ENCODE measurements around the gene SHPK.

GRCh38 chr17:3647769-3648555, 11.9 kb upstream of the SHPK start:
- TF ChIP-seq POLR2A (IDR thresholded peaks at IDR 0.05; ENCODE audit: low read length) (no peak), CTCF (IDR thresholded peaks at IDR 0.05) (peak; percentile 55), E2F6 (IDR thresholded peaks at IDR 0.05; ENCODE audit: borderline replicate concordance, low read depth) (no peak), MAX (IDR thresholded peaks at IDR 0.05) (no peak), ZNF302 (CRISPR knock-in tag; IDR thresholded peaks at IDR 0.05) (no peak), GATA3 (IDR thresholded peaks at IDR 0.05; ENCODE audit: borderline replicate concordance) (no peak), PHF8 (IDR thresholded peaks at IDR 0.05; ENCODE audit: borderline replicate concordance, low read depth) (no peak), CHD4 (IDR thresholded peaks at IDR 0.05; ENCODE audit: borderline replicate concordance) (no peak), BCL3 (IDR thresholded peaks at IDR 0.05) (no peak), HEYL (CRISPR knock-in tag; IDR thresholded peaks at IDR 0.05) (no peak)
- TF ChIP-seq, protein P1, sequence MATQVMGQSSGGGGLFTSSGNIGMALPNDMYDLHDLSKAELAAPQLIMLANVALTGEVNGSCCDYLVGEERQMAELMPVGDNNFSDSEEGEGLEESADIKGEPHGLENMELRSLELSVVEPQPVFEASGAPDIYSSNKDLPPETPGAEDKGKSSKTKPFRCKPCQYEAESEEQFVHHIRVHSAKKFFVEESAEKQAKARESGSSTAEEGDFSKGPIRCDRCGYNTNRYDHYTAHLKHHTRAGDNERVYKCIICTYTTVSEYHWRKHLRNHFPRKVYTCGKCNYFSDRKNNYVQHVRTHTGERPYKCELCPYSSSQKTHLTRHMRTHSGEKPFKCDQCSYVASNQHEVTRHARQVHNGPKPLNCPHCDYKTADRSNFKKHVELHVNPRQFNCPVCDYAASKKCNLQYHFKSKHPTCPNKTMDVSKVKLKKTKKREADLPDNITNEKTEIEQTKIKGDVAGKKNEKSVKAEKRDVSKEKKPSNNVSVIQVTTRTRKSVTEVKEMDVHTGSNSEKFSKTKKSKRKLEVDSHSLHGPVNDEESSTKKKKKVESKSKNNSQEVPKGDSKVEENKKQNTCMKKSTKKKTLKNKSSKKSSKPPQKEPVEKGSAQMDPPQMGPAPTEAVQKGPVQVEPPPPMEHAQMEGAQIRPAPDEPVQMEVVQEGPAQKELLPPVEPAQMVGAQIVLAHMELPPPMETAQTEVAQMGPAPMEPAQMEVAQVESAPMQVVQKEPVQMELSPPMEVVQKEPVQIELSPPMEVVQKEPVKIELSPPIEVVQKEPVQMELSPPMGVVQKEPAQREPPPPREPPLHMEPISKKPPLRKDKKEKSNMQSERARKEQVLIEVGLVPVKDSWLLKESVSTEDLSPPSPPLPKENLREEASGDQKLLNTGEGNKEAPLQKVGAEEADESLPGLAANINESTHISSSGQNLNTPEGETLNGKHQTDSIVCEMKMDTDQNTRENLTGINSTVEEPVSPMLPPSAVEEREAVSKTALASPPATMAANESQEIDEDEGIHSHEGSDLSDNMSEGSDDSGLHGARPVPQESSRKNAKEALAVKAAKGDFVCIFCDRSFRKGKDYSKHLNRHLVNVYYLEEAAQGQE (IDR thresholded peaks at IDR 0.05): no peak

Measured in A549 (cell line).